Neural cell (in vitro differentiated cells): Measurements from ENCODE around the gene KLK3. TPM values are rescaled to one million over a fixed set of nuclear protein-coding genes. Genes with fewer than 3 reads are reported as not detected.

Experiments used
- H2AFZ ChIP-seq: fragments of 200-600, 300-800 bp; sonication (generic), shearing (Covaris generic); 2 replicates; pipeline ENCODE4 v1.6.0; 2014; ENCODE audit warnings: low read depth, mild to moderate bottlenecking, antibody characterized with exemption, low read length, moderate library complexity
- H3F3A ChIP-seq: fragments of 200-600 bp; shearing (Covaris generic); 2 replicates; pipeline ENCODE4 v1.6.1; 2016; ENCODE audit warnings: mild to moderate bottlenecking, moderate library complexity, mixed read lengths, antibody characterized with exemption, low read length; ENCODE audit not compliant: insufficient read depth, poor library complexity, severe bottlenecking
- H3K27ac ChIP-seq: fragments of 200-600, 300-800 bp; sonication (generic), shearing (Covaris generic); 2 replicates; pipeline ENCODE4 v1.5.1; 2014; ENCODE audit warnings: mild to moderate bottlenecking, low read length, moderate library complexity
- H3K27me3 ChIP-seq: fragments of 300-800, 200-600 bp; sonication (generic), shearing (Covaris generic); 2 replicates; pipeline ENCODE4 v1.6.0; 2014; ENCODE audit warnings: mild to moderate bottlenecking, low read depth, low read length, moderate library complexity; ENCODE audit not compliant: insufficient read depth
- H3K36me3 ChIP-seq: fragments of 300-800, 200-600 bp; sonication (generic), shearing (Covaris generic); 2 replicates; pipeline ENCODE4 v1.5.1; 2014; ENCODE audit warnings: mild to moderate bottlenecking, antibody characterized with exemption, low read length, moderate library complexity; ENCODE audit not compliant: insufficient read depth
- H3K4me2 ChIP-seq: fragments of 300-800, 200-600 bp; sonication (generic), shearing (Covaris generic); 2 replicates; pipeline ENCODE4 v1.6.0; 2014; ENCODE audit warnings: mild to moderate bottlenecking, low read length
- H3K4me3 ChIP-seq: fragments of 300-800, 200-600 bp; sonication (generic), shearing (Covaris generic); 2 replicates; pipeline ENCODE4 v1.5.1; 2014; ENCODE audit warnings: mild to moderate bottlenecking, low read length, moderate library complexity
- H3K79me2 ChIP-seq: fragments of 200-600 bp; shearing (Covaris generic); replicated peaks from 2 replicates; pipeline ENCODE4 v1.6.0; 2014; ENCODE audit warnings: mild to moderate bottlenecking, low read length, moderate library complexity; ENCODE audit not compliant: insufficient read depth
- H3K9ac ChIP-seq: fragments of 300-800, 200-600 bp; sonication (generic), shearing (Covaris generic); 2 replicates; pipeline ENCODE4 v1.6.1; 2016; ENCODE audit warnings: mild to moderate bottlenecking, low read length, mixed read lengths
- H3K9me2 ChIP-seq: fragments of 200-600 bp; shearing (Covaris generic); 2 replicates; pipeline ENCODE4 v1.6.1; 2016; ENCODE audit warnings: mild to moderate bottlenecking, low read length, mixed read lengths; ENCODE audit not compliant: insufficient read depth
- H3K9me3 ChIP-seq: fragments of 200-600, 300-800 bp; sonication (generic), shearing (Covaris generic); 2 replicates; pipeline ENCODE4 v1.6.1; 2016; ENCODE audit warnings: mild to moderate bottlenecking, mixed run types, low read length, moderate library complexity, mixed read lengths
- H4K20me1 ChIP-seq: fragments of 200-600 bp; shearing (Covaris generic); 2 replicates; pipeline ENCODE4 v1.6.1; 2016; ENCODE audit warnings: mild to moderate bottlenecking, mixed run types; ENCODE audit not compliant: insufficient read depth
- EP300 ChIP-seq: fragments of 450-650 bp; conservative IDR thresholded peaks from 2 replicates; pipeline ENCODE4 v1.6.1; 2014; ENCODE audit warnings: antibody characterized with exemption, mild to moderate bottlenecking, moderate library complexity; ENCODE audit not compliant: poor library complexity, severe bottlenecking
- EZH2 ChIP-seq: fragments of 200-600, 300-800 bp; shearing (Covaris generic), sonication (generic); IDR thresholded peaks from 2 replicates; pipeline ENCODE4 v1.6.1; 2014; ENCODE audit warnings: antibody characterized with exemption, low read length, borderline replicate concordance, mild to moderate bottlenecking; ENCODE audit not compliant: insufficient read depth, poor library complexity, severe bottlenecking
- MXI1 ChIP-seq: fragments of 450-650 bp; conservative IDR thresholded peaks from 2 replicates; pipeline ENCODE4 v1.6.1; 2014; ENCODE audit warnings: antibody characterized with exemption, mild to moderate bottlenecking; ENCODE audit not compliant: poor library complexity, severe bottlenecking
- POLR2AphosphoS5 ChIP-seq: IDR thresholded peaks from 2 replicates; pipeline ENCODE4 v1.6.1; 2012
- RAD21 ChIP-seq: fragments of 450-650 bp; conservative IDR thresholded peaks from 2 replicates; pipeline ENCODE4 v1.6.1; 2014; ENCODE audit warnings: antibody characterized with exemption, mild to moderate bottlenecking, moderate library complexity
- SMC3 ChIP-seq: fragments of 450-650 bp; conservative IDR thresholded peaks from 2 replicates; pipeline ENCODE4 v1.6.1; 2014; ENCODE audit warnings: antibody characterized with exemption, mild to moderate bottlenecking, moderate library complexity; ENCODE audit not compliant: poor library complexity
- TAF1 ChIP-seq: IDR thresholded peaks from 2 replicates; pipeline ENCODE4 v1.6.1; 2012; ENCODE audit warnings: low read depth
- polyA plus RNA-seq: library from polyadenylated mRNA; depleted of rRNA; stranded (reverse); fragments of >200 nt; gene quantifications from 2 replicates; pipeline ENCODE4 v1.2.3, GENCODE V29; 2014
- TF ChIP-seq, protein P1 (sequence below): fragments of 450-650 bp; IDR thresholded peaks from 2 replicates; pipeline ENCODE4 v1.5.1; 2014; ENCODE audit warnings: antibody characterized with exemption, mild to moderate bottlenecking, moderate library complexity; ENCODE audit not compliant: poor library complexity, severe bottlenecking

Gene KLK3
- polyA plus RNA-seq, 1 donor from 2014 or later: not detected

DNA sequence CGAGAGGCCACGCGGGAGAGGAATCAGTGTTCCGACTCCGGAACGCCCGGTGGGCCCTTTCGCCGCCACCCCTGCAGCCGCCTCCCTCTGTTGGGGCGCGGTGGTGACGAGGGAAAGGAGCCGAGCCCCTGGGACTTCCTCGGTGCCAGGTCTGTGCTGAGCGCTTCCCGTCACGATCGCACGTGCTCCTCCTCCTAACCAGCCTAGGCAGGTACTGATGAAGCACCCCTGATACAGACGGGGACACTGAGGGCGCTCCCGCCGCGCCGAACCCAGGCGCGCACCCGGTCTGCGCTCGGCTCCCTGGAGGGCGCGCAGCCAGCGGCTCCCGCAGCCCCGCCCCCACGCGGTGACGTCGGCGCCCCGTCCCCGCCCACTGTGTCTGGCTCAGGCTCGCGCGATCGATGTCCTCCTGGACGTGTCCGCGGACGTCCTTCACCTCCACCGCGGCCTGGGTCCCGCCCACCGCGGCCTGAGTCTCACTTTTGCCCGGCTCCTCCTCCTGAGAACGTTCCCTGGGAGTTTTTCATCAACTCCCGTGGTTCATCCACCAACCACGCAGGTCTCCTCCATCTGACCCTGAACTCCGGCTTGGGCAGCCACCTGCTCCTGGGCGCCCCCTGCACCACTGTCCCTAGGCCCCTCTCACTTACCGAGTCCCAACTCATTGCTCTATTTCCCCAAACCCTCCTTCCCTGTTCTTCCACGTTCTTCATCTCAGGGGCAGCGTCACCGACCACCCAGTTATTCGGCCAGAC lies 18.8 kb upstream of the KLK3 start:
- Histone ChIP-seq H4K20me1 (no peaks in the 10 kb centered on the region), H3K9ac (peak overlapping the region; percentile 59), H3K27ac (no peak overlapping the region), H3K4me3 (peak overlapping the region; percentile 72), H3F3A (no peaks in the 10 kb centered on the region), H3K79me2 (no peaks in the 10 kb centered on the region), H3K36me3 (no peaks in the 10 kb centered on the region), H2AFZ (peak overlapping the region; percentile 25), H3K27me3 (peaks cover 26% of the 10 kb centered on the region), H3K9me3 (no peaks in the 10 kb centered on the region), H3K4me2 (peak overlapping the region; percentile 21), H3K9me2 (no peaks in the 10 kb centered on the region)
- TF ChIP-seq, protein P1, sequence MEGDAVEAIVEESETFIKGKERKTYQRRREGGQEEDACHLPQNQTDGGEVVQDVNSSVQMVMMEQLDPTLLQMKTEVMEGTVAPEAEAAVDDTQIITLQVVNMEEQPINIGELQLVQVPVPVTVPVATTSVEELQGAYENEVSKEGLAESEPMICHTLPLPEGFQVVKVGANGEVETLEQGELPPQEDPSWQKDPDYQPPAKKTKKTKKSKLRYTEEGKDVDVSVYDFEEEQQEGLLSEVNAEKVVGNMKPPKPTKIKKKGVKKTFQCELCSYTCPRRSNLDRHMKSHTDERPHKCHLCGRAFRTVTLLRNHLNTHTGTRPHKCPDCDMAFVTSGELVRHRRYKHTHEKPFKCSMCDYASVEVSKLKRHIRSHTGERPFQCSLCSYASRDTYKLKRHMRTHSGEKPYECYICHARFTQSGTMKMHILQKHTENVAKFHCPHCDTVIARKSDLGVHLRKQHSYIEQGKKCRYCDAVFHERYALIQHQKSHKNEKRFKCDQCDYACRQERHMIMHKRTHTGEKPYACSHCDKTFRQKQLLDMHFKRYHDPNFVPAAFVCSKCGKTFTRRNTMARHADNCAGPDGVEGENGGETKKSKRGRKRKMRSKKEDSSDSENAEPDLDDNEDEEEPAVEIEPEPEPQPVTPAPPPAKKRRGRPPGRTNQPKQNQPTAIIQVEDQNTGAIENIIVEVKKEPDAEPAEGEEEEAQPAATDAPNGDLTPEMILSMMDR: peak; percentile 11
- TF ChIP-seq EP300 (peak; percentile 20), RAD21 (no peak), SMC3 (no peak), MXI1 (peak; percentile 40), POLR2AphosphoS5 (peak; percentile 59)

DNA sequence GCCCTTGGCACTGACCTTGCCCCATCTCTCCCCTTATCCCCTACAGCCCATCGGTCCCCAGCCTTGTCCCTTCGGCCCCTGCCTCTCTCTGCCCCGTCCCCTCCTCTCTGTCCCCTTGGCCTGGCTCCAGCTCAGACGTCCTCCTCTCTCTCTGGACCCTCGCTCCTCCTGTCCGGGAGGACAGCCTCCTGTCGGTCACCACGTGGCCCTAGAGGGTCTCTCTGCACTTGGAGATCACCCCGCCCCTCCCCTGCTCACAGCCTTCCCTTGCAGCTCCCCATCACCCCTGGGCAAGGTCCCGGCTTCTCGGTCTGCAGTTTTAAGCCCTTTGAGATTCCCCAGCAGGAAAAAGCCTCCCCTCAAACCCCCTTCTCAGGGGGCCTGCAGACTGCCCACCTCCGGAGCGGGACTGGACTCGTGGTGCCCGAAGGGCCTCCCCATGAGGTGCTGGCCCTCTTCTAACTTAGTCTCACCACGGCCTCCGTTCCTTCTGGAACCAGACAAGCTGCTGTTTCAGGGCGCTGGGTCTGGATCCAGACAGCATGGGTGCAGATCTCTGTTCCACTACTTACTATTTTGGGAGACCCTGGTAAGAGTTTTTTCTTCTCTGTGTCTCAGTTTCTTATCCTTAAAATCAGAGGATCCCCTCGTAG lies 18.0 kb upstream of the KLK3 start:
- Histone ChIP-seq H3K9me3 (no peaks in the 10 kb centered on the region), H3K27me3 (peaks cover 26% of the 10 kb centered on the region), H3K36me3 (no peaks in the 10 kb centered on the region), H3F3A (no peaks in the 10 kb centered on the region), H2AFZ (no peak overlapping the region), H3K27ac (no peak overlapping the region), H3K79me2 (no peaks in the 10 kb centered on the region), H4K20me1 (no peaks in the 10 kb centered on the region), H3K4me3 (peak overlapping the region; percentile 72), H3K9ac (no peak overlapping the region), H3K9me2 (no peaks in the 10 kb centered on the region), H3K4me2 (no peak overlapping the region)
- TF ChIP-seq RAD21 (no peak), EZH2 (no peak), TAF1 (no peak), EP300 (no peak), SMC3 (no peak), MXI1 (no peak), POLR2AphosphoS5 (no peak)
- TF ChIP-seq, protein P1: no peak
